NAMALWA (cell line): ENCODE measurements around the gene G6PC1.
A peak's percentile ranks its signal among the peaks of the same experiment; 100 is the strongest.

Source experiments
- DNase-seq: peaks from one replicate; pipeline ENCODE4 v3.0.0-alpha.2; 2015; ENCODE audit warnings: low spot score

G6PC1 gene

DNA sequence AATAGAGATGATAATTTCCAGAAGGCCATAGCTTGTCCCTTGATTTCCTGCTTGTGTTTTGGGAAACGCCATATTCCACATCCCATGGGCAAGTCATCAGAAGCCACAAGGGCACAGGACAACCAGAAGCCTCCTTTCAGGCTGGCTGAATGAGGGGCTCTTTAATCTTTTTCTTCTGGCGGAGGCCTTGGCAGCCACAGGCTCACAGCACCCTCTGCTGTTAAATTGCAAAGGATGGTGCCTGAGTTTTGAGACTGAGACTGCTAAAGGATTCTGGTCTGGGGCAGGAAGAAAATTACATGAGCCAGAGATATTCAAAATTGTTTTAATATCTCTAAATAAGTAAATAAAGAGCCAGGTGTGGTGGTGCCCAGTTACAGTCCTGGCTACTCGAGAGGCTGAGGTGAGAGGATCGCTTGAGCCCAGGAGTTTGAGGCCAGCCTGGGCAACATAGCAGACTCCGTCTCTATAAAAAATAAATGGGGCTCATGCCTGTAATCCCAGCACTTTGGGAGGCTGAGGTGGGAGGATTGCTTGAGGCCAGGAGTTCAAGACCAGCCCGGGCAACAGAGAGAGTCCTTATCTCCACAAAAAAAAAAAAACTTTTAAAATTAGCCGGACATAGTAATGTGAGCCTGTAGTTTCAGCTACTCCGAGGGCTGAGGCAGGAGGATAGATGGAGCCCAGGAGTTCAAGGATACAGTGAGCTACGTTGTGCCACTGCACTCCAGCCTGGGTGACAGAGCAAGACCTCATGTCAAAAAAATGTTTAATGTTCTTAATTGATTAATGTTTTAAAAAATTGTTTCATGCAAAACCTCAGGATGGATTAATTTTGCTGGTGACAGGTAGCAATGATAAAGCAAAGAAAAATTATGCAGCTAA is 37.4 kb downstream of the G6PC1 start:
- DNase-seq = peak; percentile 81

DNA sequence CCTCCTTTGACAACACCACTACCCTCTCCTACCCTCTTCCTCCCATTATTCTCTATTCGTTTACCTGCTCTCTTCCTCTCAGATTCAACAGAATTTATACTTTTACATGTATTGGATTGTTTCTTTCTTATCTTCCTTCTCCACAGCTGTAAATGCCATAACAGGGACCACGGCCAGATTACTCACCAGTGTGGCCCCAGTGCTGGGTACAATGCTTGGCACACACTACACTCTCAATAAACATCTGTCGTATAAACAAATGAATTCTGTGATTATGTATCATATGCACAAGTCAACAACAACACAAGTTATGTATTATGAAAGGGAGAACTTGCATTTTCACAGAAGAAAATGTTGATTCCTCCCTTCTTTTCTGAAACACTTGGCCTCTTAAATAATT is 43.6 kb downstream of the G6PC1 start:
- no peak for DNase-seq

DNA sequence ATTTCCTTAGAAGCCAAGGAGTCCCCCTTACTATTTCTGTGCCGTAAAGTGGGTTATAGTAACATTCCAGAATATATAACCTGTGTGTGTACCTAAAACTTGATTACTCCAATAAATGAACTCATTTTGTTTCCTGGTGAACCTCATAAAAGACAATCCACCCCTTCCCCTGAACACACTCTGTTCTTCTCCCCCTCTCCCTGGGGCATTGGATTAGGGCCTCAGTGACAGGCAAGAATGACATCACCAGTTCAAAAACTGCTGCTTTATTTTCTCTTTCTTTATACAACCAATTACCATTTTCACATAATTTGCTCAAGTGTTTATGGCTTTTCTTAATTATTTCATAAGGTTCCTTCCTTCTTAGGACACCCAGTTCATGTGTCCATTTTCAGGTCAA is 46.2 kb downstream of the G6PC1 start:
- no peak for DNase-seq

DNA sequence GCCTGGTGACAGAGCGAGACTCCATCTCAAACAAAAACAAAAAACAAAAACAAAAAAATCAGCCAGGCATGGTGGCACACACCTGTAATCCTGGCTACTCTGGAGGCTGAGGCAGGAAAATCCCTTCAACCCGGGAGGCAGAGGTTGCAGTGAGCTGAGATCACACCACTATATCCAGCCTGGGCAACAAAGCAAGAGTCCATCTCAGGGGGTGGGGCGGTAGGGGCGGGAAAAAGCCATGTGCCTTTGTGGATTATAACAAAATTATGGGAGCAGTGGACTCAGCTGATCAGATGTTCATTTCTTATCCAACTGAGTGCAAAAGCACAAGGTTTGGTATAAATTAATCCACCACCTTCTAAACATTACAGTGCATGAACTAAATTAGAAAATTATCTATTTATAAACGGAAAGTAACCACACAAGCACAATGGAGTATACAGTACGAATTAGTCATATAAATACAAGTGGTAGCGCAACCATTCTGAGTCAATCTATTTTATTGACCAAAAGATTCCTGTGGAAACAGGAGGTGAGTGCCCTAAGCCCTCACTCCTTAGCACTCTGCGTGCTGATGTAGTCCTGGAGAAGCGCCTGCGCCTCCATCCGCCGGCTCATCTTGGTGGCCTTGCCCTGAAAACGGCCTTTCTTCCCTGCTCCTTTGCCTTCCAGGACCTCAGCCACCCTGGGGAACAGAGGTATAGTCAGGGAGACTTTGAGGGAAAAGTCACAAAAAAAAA is 49.6 kb downstream of the G6PC1 start:
- no peak for DNase-seq
